Fibroblast of villous mesenchyme (primary cell): ENCODE results near the gene FAM149A. TPM values are rescaled to one million over a fixed set of nuclear protein-coding genes. Genes with fewer than 3 reads are reported as not detected.

Source experiments
- DNase-seq: peaks from one replicate; pipeline ENCODE4 v3.0.0-alpha.2; 2010; ENCODE audit warnings: low read depth
- H3K4me3 ChIP-seq: 2 replicates; pipeline ENCODE4 v1.5.1; 2011; ENCODE audit warnings: low read depth, mild to moderate bottlenecking, low read length
- CTCF ChIP-seq: IDR thresholded peaks from 2 replicates; pipeline ENCODE4 v1.5.1; 2012; ENCODE audit warnings: low read depth, mild to moderate bottlenecking, low read length; ENCODE audit not compliant: insufficient read depth
- total RNA-seq: library from RNA; depleted of rRNA; stranded (reverse); fragments of >200 nt; gene quantifications from 2 replicates; pipeline ENCODE4 v1.2.3, GENCODE V29; 2012

The FAM149A gene
- total RNA-seq, 1 donor, result 0.43 TPM

DNA sequence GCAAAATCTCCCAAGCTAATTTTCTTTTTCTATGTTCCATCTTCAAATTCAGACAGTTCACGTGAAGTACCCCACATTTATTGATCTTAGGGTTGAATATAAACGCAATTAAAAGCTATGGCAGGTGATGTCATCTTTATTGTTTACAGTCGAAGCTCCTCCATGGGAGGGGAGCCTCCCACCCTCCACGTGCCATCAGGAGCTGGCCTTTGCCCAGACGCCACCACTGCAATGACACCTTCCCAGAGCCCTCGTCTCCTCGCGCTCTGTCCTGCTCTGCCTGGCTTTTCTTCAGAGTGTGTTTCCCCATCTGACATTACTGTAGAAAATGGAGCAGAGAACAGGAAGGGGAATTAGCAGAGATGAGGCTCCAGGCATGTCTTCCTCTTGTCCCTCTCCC, 68.0 kb downstream of the FAM149A start:
- no peak overlapping the region for H3K4me3 ChIP-seq
- no peak for TF ChIP-seq CTCF
- DNase-seq, result no peak

DNA sequence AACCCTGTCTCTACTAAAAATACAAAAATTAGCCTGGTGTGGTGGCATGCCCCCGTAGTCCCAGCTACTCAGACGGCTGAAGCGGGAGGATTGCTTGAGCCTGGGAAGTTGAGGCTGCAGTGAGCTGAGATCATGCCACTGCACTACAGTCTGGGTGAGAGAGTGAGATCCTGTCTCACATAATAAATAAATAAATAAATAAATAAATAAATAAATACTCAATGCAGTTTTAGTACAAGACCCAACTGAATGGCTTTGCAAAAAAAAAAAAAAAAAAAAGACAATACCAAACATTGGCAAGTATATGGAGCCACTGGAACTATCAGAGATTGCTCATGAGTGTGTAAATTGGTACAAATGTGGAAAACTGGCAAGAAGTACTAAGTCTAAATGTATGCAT, 83.6 kb downstream of the FAM149A start:
- no peak for TF ChIP-seq CTCF
- H3K4me3 ChIP-seq, result no peak overlapping the region
- DNase-seq, result no peak

DNA sequence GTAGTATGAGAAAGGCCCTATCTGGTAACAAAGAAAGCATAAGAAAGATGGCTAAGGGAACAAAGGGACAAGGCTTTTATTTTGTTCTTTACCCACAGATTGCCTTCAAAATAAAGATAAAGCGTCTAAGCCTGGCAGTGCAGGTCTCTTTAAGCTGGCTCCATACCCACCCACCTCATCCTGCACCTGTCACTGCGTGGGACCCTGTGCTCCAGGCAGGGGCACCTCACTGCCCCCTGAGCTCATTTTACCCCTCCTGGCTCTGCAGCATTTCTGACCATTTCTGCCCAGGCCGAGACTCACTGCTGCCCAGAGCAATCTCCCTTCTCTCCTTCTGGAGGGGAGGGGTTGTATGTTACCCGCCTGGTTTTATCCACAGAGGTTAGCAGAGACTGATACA, 85.2 kb downstream of the FAM149A start:
- no peak for TF ChIP-seq CTCF
- no peak overlapping the region for H3K4me3 ChIP-seq

DNA sequence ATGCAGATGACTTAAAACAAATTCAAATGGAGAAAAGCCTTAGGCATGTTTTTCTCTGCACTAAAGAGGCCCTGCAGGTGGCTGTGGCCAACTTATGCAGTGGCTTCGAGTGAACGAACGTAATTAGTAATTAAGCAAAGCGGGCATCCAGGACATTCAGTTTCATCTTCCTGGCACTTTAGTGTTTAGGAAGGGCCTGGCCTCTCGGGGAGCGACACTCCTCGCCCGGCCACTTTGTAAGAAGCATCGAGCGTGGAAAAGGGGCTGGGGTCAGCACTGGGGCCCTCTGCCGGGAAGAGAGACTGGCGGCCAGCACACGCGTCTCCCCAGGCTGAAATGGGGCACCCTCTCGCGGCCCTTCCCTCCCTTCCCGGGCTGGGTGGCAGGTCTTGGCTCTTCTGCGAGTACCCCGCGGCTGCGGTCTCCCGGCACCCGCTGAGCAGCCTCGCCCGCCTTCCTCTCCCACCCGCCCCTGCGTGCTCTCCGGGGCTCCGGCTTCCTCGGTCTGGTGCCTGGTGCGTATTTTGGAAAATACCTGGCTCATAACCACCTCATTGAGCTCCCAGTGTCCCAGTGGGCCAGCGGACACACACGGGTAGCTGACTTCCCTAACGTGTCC, 86.2 kb downstream of the FAM149A start:
- no peak for TF ChIP-seq CTCF
- DNase-seq, result peak; percentile 24
- H3K4me3 ChIP-seq, result peak overlapping the region; percentile 83

More for the DNA sequence above, 85.2 kb downstream of the FAM149A start:
- DNase-seq, result no peak

DNA sequence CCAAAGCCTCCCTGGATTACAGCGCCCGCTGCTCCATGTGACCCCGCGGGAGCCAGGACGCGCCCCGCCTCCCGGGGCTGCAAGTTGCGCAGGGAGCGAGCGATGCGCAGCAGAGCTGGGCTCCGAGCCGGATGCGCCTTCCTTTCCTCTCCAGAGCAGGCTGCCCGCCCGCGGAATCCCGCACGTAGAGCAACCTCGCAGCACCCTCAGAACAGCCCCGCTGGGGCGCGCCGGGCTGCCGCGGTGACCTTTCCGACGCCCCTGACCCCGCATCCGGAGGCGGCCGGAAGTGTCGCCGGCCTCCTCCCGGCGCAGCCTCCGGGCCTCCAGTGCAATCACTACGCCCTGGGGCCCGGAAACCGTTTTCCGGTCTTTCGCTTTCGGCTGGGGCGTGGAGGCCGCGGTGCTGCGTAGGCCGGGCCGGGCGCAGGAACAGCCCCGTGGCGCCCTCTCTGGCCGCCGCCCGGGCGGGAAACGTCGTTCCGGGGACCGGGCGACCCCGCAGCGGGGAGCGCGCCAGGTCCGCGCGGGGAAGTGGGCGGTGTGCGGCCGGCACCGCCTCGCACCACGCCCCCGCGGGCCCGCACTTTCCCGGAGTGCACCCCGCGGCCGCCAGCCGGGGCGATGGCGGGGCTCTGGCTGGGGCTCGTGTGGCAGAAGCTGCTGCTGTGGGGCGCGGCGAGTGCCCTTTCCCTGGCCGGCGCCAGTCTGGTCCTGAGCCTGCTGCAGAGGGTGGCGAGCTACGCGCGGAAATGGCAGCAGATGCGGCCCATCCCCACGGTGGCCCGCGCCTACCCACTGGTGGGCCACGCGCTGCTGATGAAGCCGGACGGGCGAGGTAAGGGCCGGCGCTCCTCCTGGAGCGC, 86.9 kb downstream of the FAM149A start, which contains the start of gene CYP4V2:
CYP4V2 (plus strand) TSS at position 368 of the 866 bp plus-strand sequence; CDS start at position 625, 257 bp downstream.
- peak within 1 kb of the TSS; percentile 83 for H3K4me3 ChIP-seq
- no peak for TF ChIP-seq CTCF
- peak; percentile 86 for DNase-seq

DNA sequence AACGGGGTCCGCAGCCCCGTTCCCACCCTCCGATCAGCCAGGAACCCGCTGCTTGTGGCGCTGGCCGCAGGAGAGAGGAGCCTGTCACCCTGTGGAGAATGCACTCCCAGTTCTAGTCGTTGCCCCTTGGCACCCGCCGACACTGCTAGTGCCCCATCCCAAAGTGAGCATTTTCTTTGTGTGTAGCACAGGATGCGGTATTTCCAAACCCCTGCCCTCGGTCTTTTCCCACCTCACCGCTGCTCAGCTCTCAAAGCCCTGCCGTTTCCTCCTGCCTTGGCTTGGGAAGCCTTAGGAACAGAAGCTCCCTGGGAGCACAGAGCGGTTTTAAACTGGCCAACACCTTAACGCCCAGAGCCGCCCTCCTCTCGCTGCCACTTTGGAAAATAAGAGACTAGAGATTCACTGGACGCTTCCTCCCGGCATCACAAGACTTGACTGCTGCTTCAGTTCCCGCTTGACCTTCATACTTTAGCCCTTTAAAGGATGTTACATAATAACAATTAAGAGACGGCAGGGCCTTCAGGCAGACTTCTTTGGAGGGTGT, 87.6 kb downstream of the FAM149A start:
- no peak for TF ChIP-seq CTCF
- DNase-seq, result peak; percentile 66
- peak overlapping the region; percentile 83 for H3K4me3 ChIP-seq
